A673 (cell line): ENCODE results near the gene KCNG2. TPM values are rescaled to one million over a fixed set of nuclear protein-coding genes. Genes with fewer than 3 reads are reported as not detected.

Experiments used
- BruUV-seq: library from RNA; stranded (reverse); fragments of 400-500 nt; replicated peaks from 2 replicates; lab custom pipeline; 2021; lab: Mats Ljungman, UMichigan
- CTCF ChIA-PET: fragments of 300-600 bp; sonication (Branson Sonifier 250); formaldehyde crosslinking; loops from one replicate; lab custom pipeline; 2022; ENCODE audit warnings: antibody characterized with exemption; lab: Charles Lee
- POLR2A ChIA-PET: fragments of 300-600 bp; sonication (Branson Sonifier 250); formaldehyde crosslinking; loops from one replicate; lab custom pipeline; 2022; ENCODE audit warnings: antibody characterized with exemption; ENCODE audit not compliant: low non-redundant PET; lab: Charles Lee
- DNase-seq: peaks from one replicate; pipeline ENCODE4 v3.0.0-alpha.2; 2015; ENCODE audit warnings: low spot score
- H3K27ac ChIP-seq: fragments of 200-600 bp; sonication (generic); 2 replicates; pipeline ENCODE4 v1.5.1; 2016; ENCODE audit warnings: mixed run types, low read depth, mild to moderate bottlenecking, mixed read lengths, antibody characterized with exemption, low read length; ENCODE audit not compliant: poor library complexity, severe bottlenecking
- H3K27me3 ChIP-seq: fragments of 200-600 bp; sonication (generic); replicated peaks from 2 replicates; pipeline ENCODE4 v1.6.1; 2017; ENCODE audit warnings: mixed run types, low read depth, mild to moderate bottlenecking, mixed read lengths, antibody characterized with exemption, low read length; ENCODE audit not compliant: insufficient read depth, poor library complexity
- H3K36me3 ChIP-seq: fragments of 200-600 bp; sonication (generic); 2 replicates; pipeline ENCODE4 v1.6.1; 2016; ENCODE audit warnings: mixed run types, mild to moderate bottlenecking, mixed read lengths, antibody characterized with exemption, low read length; ENCODE audit not compliant: insufficient read depth, poor library complexity, severe bottlenecking
- H3K4me1 ChIP-seq: fragments of 200-600 bp; sonication (generic); 2 replicates; pipeline ENCODE4 v1.6.1; 2017; ENCODE audit warnings: mixed run types, mild to moderate bottlenecking, mixed read lengths, antibody characterized with exemption, low read length; ENCODE audit not compliant: insufficient read depth, poor library complexity, severe bottlenecking
- H3K4me3 ChIP-seq: fragments of 200-600 bp; sonication (generic); 2 replicates; pipeline ENCODE4 v1.5.1; 2016; ENCODE audit warnings: low read depth, mixed run types, mild to moderate bottlenecking, mixed read lengths, low read length; ENCODE audit not compliant: poor library complexity, severe bottlenecking
- H3K9me3 ChIP-seq: fragments of 200-600 bp; sonication (generic); 2 replicates; pipeline ENCODE4 v1.6.1; 2016; ENCODE audit warnings: mixed run types, low read depth, mild to moderate bottlenecking, mixed read lengths, antibody characterized with exemption, low read length; ENCODE audit not compliant: poor library complexity, severe bottlenecking
- EZH2 ChIP-seq: fragments of 200-600 bp; sonication (generic); IDR thresholded peaks from 2 replicates; pipeline ENCODE4 v1.6.1; 2017; ENCODE audit warnings: borderline replicate concordance, low read depth, mild to moderate bottlenecking, mixed read lengths, antibody characterized with exemption, low read length; ENCODE audit not compliant: poor library complexity, severe bottlenecking
- intact Hi-C: fragments of 100-400 bp; cut with micrococcal nuclease; formaldehyde crosslinking; loops from one replicate; pipeline ENCODE4 v1.10.0; 2022; ENCODE audit not compliant: unreplicated experiment
- total RNA-seq: library from RNA; stranded (reverse); gene quantifications from 2 replicates; pipeline ENCODE4 v1.2.3, GENCODE V29; 2021
- TF ChIP-seq, protein P1 (sequence below): fragments of 300-800, 200-600 bp; sonication (generic); conservative IDR thresholded peaks from 2 replicates; pipeline ENCODE4 v1.5.1; 2017; ENCODE audit warnings: low read depth, mild to moderate bottlenecking, antibody characterized with exemption, low read length, moderate library complexity, mixed read lengths

The KCNG2 gene
- total RNA-seq, 1 experiment from 2014 or later = not detected

- H3K27ac ChIP-seq = no peak overlapping the region
- CTCF ChIA-PET = no interaction called here
- TF ChIP-seq EZH2 = no peak
- TF ChIP-seq, protein P1, sequence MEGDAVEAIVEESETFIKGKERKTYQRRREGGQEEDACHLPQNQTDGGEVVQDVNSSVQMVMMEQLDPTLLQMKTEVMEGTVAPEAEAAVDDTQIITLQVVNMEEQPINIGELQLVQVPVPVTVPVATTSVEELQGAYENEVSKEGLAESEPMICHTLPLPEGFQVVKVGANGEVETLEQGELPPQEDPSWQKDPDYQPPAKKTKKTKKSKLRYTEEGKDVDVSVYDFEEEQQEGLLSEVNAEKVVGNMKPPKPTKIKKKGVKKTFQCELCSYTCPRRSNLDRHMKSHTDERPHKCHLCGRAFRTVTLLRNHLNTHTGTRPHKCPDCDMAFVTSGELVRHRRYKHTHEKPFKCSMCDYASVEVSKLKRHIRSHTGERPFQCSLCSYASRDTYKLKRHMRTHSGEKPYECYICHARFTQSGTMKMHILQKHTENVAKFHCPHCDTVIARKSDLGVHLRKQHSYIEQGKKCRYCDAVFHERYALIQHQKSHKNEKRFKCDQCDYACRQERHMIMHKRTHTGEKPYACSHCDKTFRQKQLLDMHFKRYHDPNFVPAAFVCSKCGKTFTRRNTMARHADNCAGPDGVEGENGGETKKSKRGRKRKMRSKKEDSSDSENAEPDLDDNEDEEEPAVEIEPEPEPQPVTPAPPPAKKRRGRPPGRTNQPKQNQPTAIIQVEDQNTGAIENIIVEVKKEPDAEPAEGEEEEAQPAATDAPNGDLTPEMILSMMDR = no peak
- H3K4me3 ChIP-seq = no peak overlapping the region
- peaks cover 4% of the 10 kb centered on the region for H3K36me3 ChIP-seq
- no peaks in the 10 kb centered on the region for H3K27me3 ChIP-seq
- no peaks in the 10 kb centered on the region for H3K4me1 ChIP-seq
- no peak for DNase-seq
- H3K9me3 ChIP-seq = no peaks in the 10 kb centered on the region
- intact Hi-C loops = no loop called here
- no TSS peak for BruUV-seq
- POLR2A ChIA-PET = no interaction called here
Measured at GRCh38 chr18:79912994-79913831, 115.5 kb downstream of the KCNG2 start.

GRCh38 chr18:79914614-79915160 is 116.9 kb downstream of the KCNG2 start:
- H3K36me3 ChIP-seq = peaks cover 7% of the 10 kb centered on the region
- no peaks in the 10 kb centered on the region for H3K27me3 ChIP-seq
- intact Hi-C loops = no loop called here
- no peak for DNase-seq
- POLR2A ChIA-PET = no interaction called here
- H3K27ac ChIP-seq = no peak overlapping the region
- H3K4me1 ChIP-seq = no peaks in the 10 kb centered on the region
- CTCF ChIA-PET = no interaction called here
- no peaks in the 10 kb centered on the region for H3K9me3 ChIP-seq
- no TSS peak for BruUV-seq
- no peak overlapping the region for H3K4me3 ChIP-seq
- TF ChIP-seq, protein P1 = no peak
- TF ChIP-seq EZH2 = no peak

DNA sequence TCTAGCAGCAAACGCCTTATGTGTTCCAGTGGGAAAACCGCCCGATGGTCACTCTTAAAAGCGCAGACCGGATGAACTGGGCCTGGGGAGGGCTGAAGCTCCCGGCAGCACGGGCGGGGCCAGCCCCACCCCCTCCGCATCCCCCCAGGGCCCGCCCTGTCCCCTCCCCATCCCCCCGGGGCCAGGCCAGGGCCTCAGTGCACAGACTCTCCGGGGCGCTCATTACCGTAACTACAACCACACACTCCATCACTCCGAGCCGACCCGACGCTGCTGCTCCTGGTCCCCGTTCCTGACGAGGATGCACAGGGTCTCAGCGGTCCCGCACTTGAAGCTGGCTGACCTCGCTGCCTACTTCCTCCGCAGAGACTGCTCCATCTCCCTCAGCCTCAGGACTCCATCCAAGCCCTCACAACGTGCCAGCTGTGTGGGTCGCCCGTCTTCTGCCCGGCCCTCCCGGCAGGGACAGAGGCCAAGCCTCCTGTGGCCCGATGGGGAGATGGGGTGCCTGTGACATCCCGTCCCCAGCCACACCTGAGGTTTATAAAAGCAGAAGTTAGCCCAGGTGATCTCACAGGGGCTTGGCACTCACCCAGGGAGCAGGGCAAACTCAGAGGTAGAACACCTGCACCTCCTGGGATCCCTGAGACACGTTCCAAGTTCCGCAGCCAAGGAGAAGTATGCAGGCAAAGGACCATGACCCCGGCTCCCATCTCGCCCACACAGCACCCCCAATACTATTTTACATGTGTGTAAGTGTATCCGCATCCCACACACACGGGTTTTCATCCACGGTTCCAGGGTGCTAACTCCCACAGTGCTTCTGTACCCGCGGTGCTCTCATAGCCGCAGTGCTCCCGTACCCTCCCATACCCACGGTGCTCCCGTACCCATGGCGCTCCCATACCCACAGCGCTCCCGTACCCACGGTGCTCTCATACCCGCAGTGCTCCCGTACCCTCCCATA is 117.7 kb downstream of the KCNG2 start:
- H3K4me1 ChIP-seq = no peaks in the 10 kb centered on the region
- no peaks in the 10 kb centered on the region for H3K9me3 ChIP-seq
- POLR2A ChIA-PET = no interaction called here
- peaks cover 7% of the 10 kb centered on the region for H3K36me3 ChIP-seq
- CTCF ChIA-PET = no interaction called here
- TF ChIP-seq, protein P1 = no peak
- TF ChIP-seq EZH2 = no peak
- no TSS peak for BruUV-seq
- H3K4me3 ChIP-seq = no peak overlapping the region
- no peaks in the 10 kb centered on the region for H3K27me3 ChIP-seq
- DNase-seq = no peak
- intact Hi-C loops = no loop called here
- no peak overlapping the region for H3K27ac ChIP-seq
